Body of pancreas (tissue), 4 donors: Measurements from ENCODE around the gene ACTL8. TPM values are rescaled to one million over a fixed set of nuclear protein-coding genes. Genes with fewer than 3 reads are reported as not detected.

Experiments used
- ATAC-seq: fragments of 150-250 bp; one replicate; pipeline ENCODE4 v1.9.1; 2016
- DNase-seq, 4 donors: peaks; one replicate each; pipeline ENCODE4 v3.0.0-alpha.2; 2019
- H3K27ac ChIP-seq, 4 donors: fragments of 200-600 bp; sonication (generic); 1 replicate in 3 of 4; 2 replicates in 1 of 4; pipeline versions ENCODE4 v1.5.1 to v1.6.1; 2016 to 2019; ENCODE audit warnings: mild to moderate bottlenecking in 1 of 4, mixed read lengths in 1 of 4, moderate library complexity in 1 of 4
- H3K27me3 ChIP-seq, 2 donors: fragments of 200-600 bp; sonication (generic); one replicate each; pipeline ENCODE4 v1.6.0; 2016; ENCODE audit warnings: mild to moderate bottlenecking in 1 of 2
- H3K36me3 ChIP-seq, 2 donors: fragments of 200-600 bp; sonication (generic); replicated peaks in 1 of 2; 2 replicates each; pipeline ENCODE4 v1.5.1; 2016; ENCODE audit warnings: low read depth in 2 of 2; ENCODE audit not compliant: insufficient read depth in 1 of 2
- H3K4me1 ChIP-seq: fragments of 200-600 bp; sonication (generic); one replicate; pipeline ENCODE4 v1.6.0; 2016
- H3K4me3 ChIP-seq, 2 donors: fragments of 200-600 bp; sonication (generic); 1 replicate in 1 of 2; 2 replicates in 1 of 2; pipeline ENCODE4 v1.5.1; 2016 to 2019
- H3K9me3 ChIP-seq, 3 donors: fragments of 200-600 bp; sonication (generic); 1 replicate in 2 of 3; 2 replicates in 1 of 3; pipeline ENCODE4 v1.5.1; 2016
- CTCF ChIP-seq, 7 experiments: fragments of 450-650 bp in 4 of 7; fragments of 200-600 bp in 3 of 7; sonication (generic) in 3 of 7; IDR thresholded peaks; one replicate each; pipeline ENCODE4 v1.5.1; 2016 to 2019; ENCODE audit warnings: antibody characterized with exemption in 7 of 7
- POLR2A ChIP-seq, 3 donors: fragments of 450-650 bp; IDR thresholded peaks; one replicate each; pipeline ENCODE4 v1.6.1; 2016; ENCODE audit warnings: antibody characterized with exemption in 3 of 3, mild to moderate bottlenecking in 2 of 3
- WGBS, 2 donors: methylation state at CpG; one replicate each; pipeline ENCODE4 v1.1.5; 2017; 5-methylcytosine and 5-hydroxymethylcytosine counted together
- intact Hi-C: fragments of 100-400 bp; cut with DNase I; formaldehyde crosslinking; loops from one replicate; pipeline ENCODE4 v1.15.1; 2023
- total RNA-seq, 2 donors: library from RNA; depleted of rRNA; stranded (reverse); fragments of >200 nt; gene quantifications; one replicate each; pipeline ENCODE4 v1.1.0, GENCODE V29; 2016

Gene ACTL8
- total RNA-seq, 2 donors from 2014 or later = not detected

- DNase-seq = no peak
Measured at GRCh38 chr1:17776426-17776825, 21.3 kb downstream of the ACTL8 start.

DNA sequence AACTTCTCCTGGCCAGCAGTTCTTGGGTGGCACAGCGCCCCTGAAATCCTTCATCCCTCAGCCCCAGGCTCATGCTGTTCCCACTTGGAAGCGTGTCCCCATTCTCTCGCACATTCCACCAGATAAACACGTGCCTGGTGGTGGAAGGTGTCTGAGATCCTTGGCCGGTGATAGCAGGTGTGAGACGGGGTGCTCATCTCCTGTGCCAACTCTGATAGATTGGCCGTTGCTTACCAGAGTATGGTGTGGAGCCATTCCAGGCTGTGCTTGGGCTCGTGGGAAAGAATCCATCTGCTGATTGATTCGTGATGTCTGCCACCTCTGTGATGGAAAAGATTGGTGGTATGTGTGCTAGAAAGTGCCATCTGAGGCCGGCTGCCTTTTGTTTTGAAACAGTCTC lies 22.2 kb downstream of the ACTL8 start:
- H3K27ac ChIP-seq = no peak overlapping the region

More at GRCh38 chr1:17776426-17776825, 21.3 kb downstream of the ACTL8 start:
- Histone ChIP-seq H3K27me3 (no peaks in the 10 kb centered on the region), H3K36me3 (no peaks in the 10 kb centered on the region), H3K4me3 (no peak overlapping the region), H3K4me1 (no peaks in the 10 kb centered on the region), H3K27ac (no peak overlapping the region), H3K9me3 (no peaks in the 10 kb centered on the region)
- ATAC-seq = no peak
- intact Hi-C loops = no loop called here
- TF ChIP-seq POLR2A (IDR thresholded peaks at IDR 0.05) (no peak), CTCF (IDR thresholded peaks at IDR 0.05) (no peak)
- 69 to 73% methylated on average over 5 to 11 of the region's 11 CpGs for WGBS, 2 donors

GRCh38 chr1:17777818-17778217 lies 22.7 kb downstream of the ACTL8 start:
- no peak overlapping the region for H3K27ac ChIP-seq
- DNase-seq = no peak
- no peak for ATAC-seq
- no peak for TF ChIP-seq POLR2A (IDR thresholded peaks at IDR 0.05)
- TF ChIP-seq CTCF (IDR thresholded peaks at IDR 0.05) = no peak
- H3K36me3 ChIP-seq = no peaks in the 10 kb centered on the region
- H3K9me3 ChIP-seq = no peaks in the 10 kb centered on the region
- H3K4me3 ChIP-seq = no peak overlapping the region
- intact Hi-C loops = no loop called here
- WGBS, 2 donors = 85 to 87% methylated on average over 8 of the region's 8 CpGs
- H3K4me1 ChIP-seq = no peaks in the 10 kb centered on the region
- no peaks in the 10 kb centered on the region for H3K27me3 ChIP-seq

More for the DNA sequence above, 22.2 kb downstream of the ACTL8 start:
- intact Hi-C loops = no loop called here
- no peak for TF ChIP-seq POLR2A (IDR thresholded peaks at IDR 0.05)
- Histone ChIP-seq H3K4me1 (no peaks in the 10 kb centered on the region), H3K9me3 (no peaks in the 10 kb centered on the region), H3K36me3 (no peaks in the 10 kb centered on the region), H3K27me3 (no peaks in the 10 kb centered on the region), H3K4me3 (no peak overlapping the region)
- 34 to 36% methylated on average over 8 to 10 of the region's 10 CpGs for WGBS, 2 donors
- ATAC-seq (no peak), DNase-seq (peak in 2 of 4 donors; percentile 11 to 26)

DNA sequence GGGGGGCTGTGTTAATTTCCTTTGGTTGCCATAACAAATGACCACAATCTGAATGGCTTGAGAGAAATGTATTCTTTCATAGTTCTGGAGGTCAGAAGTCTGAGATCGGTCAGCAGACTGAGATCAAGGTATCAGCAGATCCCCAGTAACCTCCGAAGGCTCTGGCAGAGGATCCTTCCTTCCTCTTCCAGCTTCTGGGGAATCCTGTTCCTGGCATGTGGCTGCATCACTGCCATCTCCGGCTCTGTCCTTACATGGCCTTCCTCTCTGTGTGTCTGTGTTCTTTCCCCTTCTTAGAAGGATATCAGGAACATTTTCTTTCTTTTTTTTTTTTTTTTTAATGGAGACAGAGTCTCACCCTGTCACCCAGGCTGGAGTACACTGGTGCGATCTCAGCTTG lies 25.8 kb downstream of the ACTL8 start:
- DNase-seq (no peak), ATAC-seq (no peak)
- Histone ChIP-seq H3K27ac (no peak overlapping the region), H3K4me3 (no peak overlapping the region), H3K27me3 (no peaks in the 10 kb centered on the region), H3K4me1 (no peaks in the 10 kb centered on the region), H3K9me3 (no peaks in the 10 kb centered on the region), H3K36me3 (no peaks in the 10 kb centered on the region)
- no peak for TF ChIP-seq POLR2A (IDR thresholded peaks at IDR 0.05)
- no peak for TF ChIP-seq CTCF (IDR thresholded peaks at IDR 0.05)
- WGBS, 2 donors = 81 to 83% methylated on average over 4 of the region's 4 CpGs
- intact Hi-C loops = no loop called here

DNA sequence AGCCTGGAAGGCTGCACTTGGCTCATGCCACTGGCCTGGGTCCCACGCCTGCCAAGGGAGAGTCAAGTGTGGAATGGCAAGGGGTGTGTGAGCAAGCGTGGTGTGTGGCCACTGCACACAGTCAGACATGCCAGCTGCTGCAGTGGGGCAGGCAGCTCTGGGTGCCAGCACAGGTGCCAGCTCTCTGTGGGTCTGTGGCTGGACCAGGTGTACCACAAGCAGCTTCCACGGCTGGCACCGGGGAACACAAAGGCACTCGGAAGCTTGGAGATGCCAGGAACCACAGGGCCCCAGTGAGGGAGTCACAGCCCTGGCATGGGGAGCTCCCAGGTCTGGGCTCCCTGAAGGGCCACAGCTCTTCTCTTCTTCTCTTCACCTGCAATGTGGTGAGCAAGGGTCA lies 34.8 kb downstream of the ACTL8 start:
- Histone ChIP-seq H3K27me3 (no peaks in the 10 kb centered on the region), H3K36me3 (no peaks in the 10 kb centered on the region), H3K4me1 (no peaks in the 10 kb centered on the region), H3K9me3 (no peaks in the 10 kb centered on the region), H3K27ac (no peak overlapping the region), H3K4me3 (no peak overlapping the region)
- TF ChIP-seq CTCF (IDR thresholded peaks at IDR 0.05) (no peak), POLR2A (IDR thresholded peaks at IDR 0.05) (no peak)
- DNase-seq (no peak), ATAC-seq (no peak)
- 82% methylated on average over 5 of the region's 5 CpGs; no CpG with 5 or more reads in 1 of the 2 donors for WGBS, 2 donors
- intact Hi-C loops = no loop called here
